ENCODE measurements around the gene ZDHHC20. TPM values are rescaled to one million over a fixed set of nuclear protein-coding genes. Genes with fewer than 3 reads are reported as not detected.

Gene ZDHHC20
- total and polyA plus RNA-seq, 5 donors: 9.8 to 30.1 (median 25.1) TPM

GRCh38 chr13:21342699-21343442, 116.2 kb downstream of the ZDHHC20 start:
- H3K4me1 ChIP-seq (ENCODE audit: control insufficient read depth, insufficient read depth, low read length): no peaks in the 10 kb centered on the region
- H3K4me3 ChIP-seq (ENCODE audit: low read length): no peak overlapping the region
- WGBS: 80% methylated on average over 5 of the region's 5 CpGs
- ATAC-seq: no peak
- no peaks in the 10 kb centered on the region for H3K9me3 ChIP-seq (ENCODE audit: control insufficient read depth, low read length)
- H3K27ac ChIP-seq (ENCODE audit: low read length): no peak overlapping the region
- intact Hi-C loops (cut with DNase I): no loop called here
- peak in 1 of 3 donors; percentile 20 for DNase-seq
- no peaks in the 10 kb centered on the region for H3K27me3 ChIP-seq (ENCODE audit: control insufficient read depth, insufficient read depth)

- 86% methylated on average over 19 of the region's 19 CpGs for WGBS
- no peaks in the 10 kb centered on the region for H3K9me3 ChIP-seq (ENCODE audit: control insufficient read depth, low read length)
Observed at GRCh38 chr13:21341637-21342422, 117.3 kb downstream of the ZDHHC20 start.

GRCh38 chr13:21338639-21339278, 120.3 kb downstream of the ZDHHC20 start:
- Histone ChIP-seq H3K9me3 (ENCODE audit: control insufficient read depth, low read length) (no peaks in the 10 kb centered on the region), H3K4me3 (ENCODE audit: low read length) (no peak overlapping the region), H3K4me1 (ENCODE audit: control insufficient read depth, insufficient read depth, low read length) (no peaks in the 10 kb centered on the region), H3K27ac (ENCODE audit: low read length) (no peak overlapping the region), H3K27me3 (ENCODE audit: control insufficient read depth, insufficient read depth) (no peaks in the 10 kb centered on the region)
- 40% methylated on average over 4 of the region's 4 CpGs for WGBS
- intact Hi-C loops (cut with DNase I): no loop called here
- ATAC-seq: no peak
- DNase-seq: no peak

More at GRCh38 chr13:21341637-21342422, 117.3 kb downstream of the ZDHHC20 start:
- DNase-seq (peak in 1 of 3 donors; percentile 11), ATAC-seq (no peak)
- Histone ChIP-seq H3K27ac (ENCODE audit: low read length) (no peak overlapping the region), H3K4me1 (ENCODE audit: control insufficient read depth, insufficient read depth, low read length) (no peaks in the 10 kb centered on the region), H3K4me3 (ENCODE audit: low read length) (no peak overlapping the region), H3K27me3 (ENCODE audit: control insufficient read depth, insufficient read depth) (no peaks in the 10 kb centered on the region)
- intact Hi-C loops (cut with DNase I): no loop called here

- 83% methylated on average over 6 of the region's 6 CpGs for WGBS
- intact Hi-C loops (cut with DNase I): no loop called here
- Histone ChIP-seq H3K4me3 (ENCODE audit: low read length) (no peak overlapping the region), H3K9me3 (ENCODE audit: control insufficient read depth, low read length) (no peaks in the 10 kb centered on the region), H3K27me3 (ENCODE audit: control insufficient read depth, insufficient read depth) (no peaks in the 10 kb centered on the region), H3K4me1 (ENCODE audit: control insufficient read depth, insufficient read depth, low read length) (no peaks in the 10 kb centered on the region), H3K27ac (ENCODE audit: low read length) (no peak overlapping the region)
- DNase-seq: no peak
- no peak for ATAC-seq
Observed at GRCh38 chr13:21338156-21338555, 120.9 kb downstream of the ZDHHC20 start.

- DNase-seq (no peak), ATAC-seq (no peak)
- WGBS: 74% methylated on average over 10 of the region's 10 CpGs
- intact Hi-C loops (cut with DNase I): no loop called here
- Histone ChIP-seq H3K4me1 (ENCODE audit: control insufficient read depth, insufficient read depth, low read length) (no peaks in the 10 kb centered on the region), H3K9me3 (ENCODE audit: control insufficient read depth, low read length) (no peaks in the 10 kb centered on the region), H3K27me3 (ENCODE audit: control insufficient read depth, insufficient read depth) (no peaks in the 10 kb centered on the region), H3K4me3 (ENCODE audit: low read length) (no peak overlapping the region), H3K27ac (ENCODE audit: low read length) (no peak overlapping the region)
Observed at GRCh38 chr13:21336609-21337349, 122.3 kb downstream of the ZDHHC20 start.

- 57% methylated on average over 2 of the region's 2 CpGs for WGBS
- Histone ChIP-seq H3K4me3 (ENCODE audit: low read length) (no peak overlapping the region), H3K27me3 (ENCODE audit: control insufficient read depth, insufficient read depth) (no peaks in the 10 kb centered on the region), H3K27ac (ENCODE audit: low read length) (no peak overlapping the region), H3K4me1 (ENCODE audit: control insufficient read depth, insufficient read depth, low read length) (no peaks in the 10 kb centered on the region), H3K9me3 (ENCODE audit: control insufficient read depth, low read length) (no peaks in the 10 kb centered on the region)
- intact Hi-C loops (cut with DNase I): no loop called here
- DNase-seq (no peak), ATAC-seq (no peak)
Observed at GRCh38 chr13:21333186-21333585, 125.9 kb downstream of the ZDHHC20 start.

GRCh38 chr13:21330126-21330861, 128.8 kb downstream of the ZDHHC20 start:
- Histone ChIP-seq H3K27me3 (ENCODE audit: control insufficient read depth, insufficient read depth) (no peaks in the 10 kb centered on the region), H3K4me3 (ENCODE audit: low read length) (no peak overlapping the region), H3K4me1 (ENCODE audit: control insufficient read depth, insufficient read depth, low read length) (no peaks in the 10 kb centered on the region), H3K9me3 (ENCODE audit: control insufficient read depth, low read length) (no peaks in the 10 kb centered on the region), H3K27ac (ENCODE audit: low read length) (no peak overlapping the region)
- intact Hi-C loops (cut with DNase I): no loop called here
- WGBS: 75% methylated on average over 8 of the region's 8 CpGs
- DNase-seq: no peak
- ATAC-seq: no peak

GRCh38 chr13:21328836-21329477, 130.1 kb downstream of the ZDHHC20 start:
- no peaks in the 10 kb centered on the region for H3K27me3 ChIP-seq (ENCODE audit: control insufficient read depth, insufficient read depth)
- no peak overlapping the region for H3K27ac ChIP-seq (ENCODE audit: low read length)
- intact Hi-C loops (cut with DNase I): no loop called here
- H3K4me3 ChIP-seq (ENCODE audit: low read length): no peak overlapping the region
- 87% methylated on average over 6 of the region's 6 CpGs for WGBS
- no peaks in the 10 kb centered on the region for H3K9me3 ChIP-seq (ENCODE audit: control insufficient read depth, low read length)
- no peak for DNase-seq
- no peak for ATAC-seq
- H3K4me1 ChIP-seq (ENCODE audit: control insufficient read depth, insufficient read depth, low read length): no peaks in the 10 kb centered on the region

- DNase-seq (no peak), ATAC-seq (no peak)
- 73% methylated on average over 6 of the region's 6 CpGs for WGBS
- intact Hi-C loops (cut with DNase I): no loop called here
- no peak overlapping the region for H3K4me3 ChIP-seq (ENCODE audit: low read length)
- no peak overlapping the region for H3K27ac ChIP-seq (ENCODE audit: low read length)
- no peaks in the 10 kb centered on the region for H3K9me3 ChIP-seq (ENCODE audit: control insufficient read depth, low read length)
- no peaks in the 10 kb centered on the region for H3K27me3 ChIP-seq (ENCODE audit: control insufficient read depth, insufficient read depth)
- H3K4me1 ChIP-seq (ENCODE audit: control insufficient read depth, insufficient read depth, low read length): no peaks in the 10 kb centered on the region
Observed at GRCh38 chr13:21328201-21328600, 130.9 kb downstream of the ZDHHC20 start.

All from right cardiac atrium (tissue), 5 donors.